ENCODE data around the gene UNC93A. TPM values are rescaled to one million over a fixed set of nuclear protein-coding genes. Genes with fewer than 3 reads are reported as not detected.
"Not testable (repeated sequence)": the region's sequence is repeated elsewhere in the genome, so short reads cannot be mapped to it uniquely, and the experiment has no call there.

UNC93A gene
- total RNA-seq, 1 donor from 2014 or later = 8.1 TPM

- Mint-ChIP-seq H3K27me3 (no peaks in the 10 kb centered on the region), H3K36me3 (ENCODE audit: insufficient read depth) (peaks cover 7% of the 10 kb centered on the region), H3K27ac (peak overlapping the region; percentile 52), H3K4me3 (ENCODE audit: low read depth) (no peak overlapping the region), H3K4me1 (ENCODE audit: low read depth) (peaks cover 23% of the 10 kb centered on the region), H3K9me3 (ENCODE audit: low read depth) (peaks cover 19% of the 10 kb centered on the region)
- DNase-seq (ENCODE audit: low spot score, unreplicated experiment) = no peak
- TF ChIP-seq, protein P1, sequence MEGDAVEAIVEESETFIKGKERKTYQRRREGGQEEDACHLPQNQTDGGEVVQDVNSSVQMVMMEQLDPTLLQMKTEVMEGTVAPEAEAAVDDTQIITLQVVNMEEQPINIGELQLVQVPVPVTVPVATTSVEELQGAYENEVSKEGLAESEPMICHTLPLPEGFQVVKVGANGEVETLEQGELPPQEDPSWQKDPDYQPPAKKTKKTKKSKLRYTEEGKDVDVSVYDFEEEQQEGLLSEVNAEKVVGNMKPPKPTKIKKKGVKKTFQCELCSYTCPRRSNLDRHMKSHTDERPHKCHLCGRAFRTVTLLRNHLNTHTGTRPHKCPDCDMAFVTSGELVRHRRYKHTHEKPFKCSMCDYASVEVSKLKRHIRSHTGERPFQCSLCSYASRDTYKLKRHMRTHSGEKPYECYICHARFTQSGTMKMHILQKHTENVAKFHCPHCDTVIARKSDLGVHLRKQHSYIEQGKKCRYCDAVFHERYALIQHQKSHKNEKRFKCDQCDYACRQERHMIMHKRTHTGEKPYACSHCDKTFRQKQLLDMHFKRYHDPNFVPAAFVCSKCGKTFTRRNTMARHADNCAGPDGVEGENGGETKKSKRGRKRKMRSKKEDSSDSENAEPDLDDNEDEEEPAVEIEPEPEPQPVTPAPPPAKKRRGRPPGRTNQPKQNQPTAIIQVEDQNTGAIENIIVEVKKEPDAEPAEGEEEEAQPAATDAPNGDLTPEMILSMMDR (IDR thresholded peaks at IDR 0.05; ENCODE audit: unreplicated experiment) = no peak
These were observed 5.9 kb upstream of the UNC93A start for GRCh38 chr6:167285077-167285770.

DNA sequence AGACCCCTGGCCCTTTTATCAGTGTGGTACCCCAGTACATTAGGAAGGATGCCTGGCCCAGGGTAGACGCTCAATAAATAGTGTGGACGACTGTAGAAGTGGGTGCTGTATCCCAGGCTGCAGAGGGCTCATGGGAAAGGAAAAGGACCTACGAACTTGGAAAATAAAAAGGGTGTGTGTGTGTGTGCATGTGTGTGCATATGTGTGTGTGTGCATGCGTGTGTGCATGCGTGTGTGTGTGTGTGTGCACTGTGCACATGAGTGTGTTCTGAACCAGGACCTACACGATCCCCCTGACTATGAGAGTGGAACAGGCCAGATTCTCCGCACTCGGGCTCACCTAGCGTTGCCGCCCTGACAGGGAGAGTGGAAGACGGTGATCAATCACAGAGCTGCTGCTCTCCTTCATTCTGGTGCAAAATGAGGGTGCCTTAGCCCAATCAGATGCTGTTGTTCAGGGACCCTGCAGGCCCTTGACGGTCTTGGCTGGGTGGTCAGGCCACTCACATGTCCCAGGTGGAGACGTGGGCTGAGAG is 3.5 kb upstream of the UNC93A start:
- H3K4me1 Mint-ChIP-seq (ENCODE audit: low read depth) = peaks cover 40% of the 10 kb centered on the region
- TF ChIP-seq, protein P1 (IDR thresholded peaks at IDR 0.05; ENCODE audit: unreplicated experiment) = no peak
- H3K27ac Mint-ChIP-seq = no peak overlapping the region
- peaks cover 6% of the 10 kb centered on the region for H3K36me3 Mint-ChIP-seq (ENCODE audit: insufficient read depth)
- H3K9me3 Mint-ChIP-seq (ENCODE audit: low read depth) = peaks cover 15% of the 10 kb centered on the region
- H3K4me3 Mint-ChIP-seq (ENCODE audit: low read depth) = no peak overlapping the region
- no peak for DNase-seq (ENCODE audit: low spot score, unreplicated experiment)
- no peaks in the 10 kb centered on the region for H3K27me3 Mint-ChIP-seq

GRCh38 chr6:167288591-167289225 is 2.4 kb upstream of the UNC93A start:
- not testable (repeated sequence) for DNase-seq (ENCODE audit: low spot score, unreplicated experiment); H3K9me3 Mint-ChIP-seq (ENCODE audit: low read depth); H3K36me3 Mint-ChIP-seq (ENCODE audit: insufficient read depth); H3K27me3 Mint-ChIP-seq; H3K4me3 Mint-ChIP-seq (ENCODE audit: low read depth)
- Mint-ChIP-seq H3K27ac (peak overlapping the region; percentile 91), H3K4me1 (ENCODE audit: low read depth) (peaks cover 42% of the 10 kb centered on the region)
- TF ChIP-seq, protein P1 (IDR thresholded peaks at IDR 0.05; ENCODE audit: unreplicated experiment) = peak; percentile 72

- not testable (repeated sequence) for H3K27me3 Mint-ChIP-seq; H3K36me3 Mint-ChIP-seq (ENCODE audit: insufficient read depth); H3K4me3 Mint-ChIP-seq (ENCODE audit: low read depth); DNase-seq (ENCODE audit: low spot score, unreplicated experiment); H3K9me3 Mint-ChIP-seq (ENCODE audit: low read depth)
- peak overlapping the region; percentile 91 for H3K27ac Mint-ChIP-seq
- peaks cover 42% of the 10 kb centered on the region for H3K4me1 Mint-ChIP-seq (ENCODE audit: low read depth)
These were observed 1.8 kb upstream of the UNC93A start for GRCh38 chr6:167289291-167289690.

DNA sequence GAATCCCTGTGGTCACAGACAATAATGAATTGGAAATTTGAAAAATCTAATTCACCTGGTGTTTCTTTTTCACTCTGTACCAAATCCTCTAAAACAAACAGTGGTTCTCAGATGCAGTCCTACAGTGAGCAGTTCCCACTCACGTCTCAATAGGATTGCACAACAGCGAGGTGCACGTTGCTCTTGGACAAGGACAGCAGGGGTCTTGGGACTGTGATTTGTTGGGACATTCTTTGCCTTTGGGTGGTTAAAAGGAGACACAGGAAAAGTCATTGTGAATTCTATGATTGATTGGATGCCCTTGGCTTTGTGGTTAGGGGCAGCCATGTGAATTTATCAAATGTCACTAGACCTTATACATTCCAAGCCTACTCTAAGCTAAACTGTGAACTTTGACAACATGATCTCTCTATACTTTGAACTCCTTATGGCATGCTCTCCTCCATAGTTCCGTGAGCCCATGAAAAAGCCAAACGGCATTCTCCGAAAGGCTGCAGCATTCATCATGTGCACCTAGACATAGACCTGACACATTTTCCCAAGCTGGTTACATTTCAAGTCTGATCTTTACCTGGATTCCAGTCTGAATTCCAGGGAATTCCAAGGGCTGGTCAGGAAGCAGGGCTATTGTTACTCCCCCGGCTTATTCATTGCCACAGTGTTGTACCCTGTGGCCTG is 647 bp downstream of the UNC93A start:
- Mint-ChIP-seq H3K9me3 (ENCODE audit: low read depth) (no peaks in the 10 kb centered on the region), H3K4me3 (ENCODE audit: low read depth) (peak overlapping the region; percentile 25), H3K27ac (peak overlapping the region; percentile 90), H3K27me3 (no peaks in the 10 kb centered on the region), H3K4me1 (ENCODE audit: low read depth) (peaks cover 38% of the 10 kb centered on the region), H3K36me3 (ENCODE audit: insufficient read depth) (peaks cover 4% of the 10 kb centered on the region)
- TF ChIP-seq, protein P1 (IDR thresholded peaks at IDR 0.05; ENCODE audit: unreplicated experiment) = no peak
- no peak for DNase-seq (ENCODE audit: low spot score, unreplicated experiment)
